SK-N-SH (cell line): Measurements from ENCODE around the gene VAMP8.

Source experiments
- CHD2 ChIP-seq: fragments of 150-350 bp; IDR thresholded peaks from 2 replicates; pipeline ENCODE4 v1.6.1; 2018; ENCODE audit warnings: low read length; ENCODE audit not compliant: partially characterized antibody
- CTCF ChIP-seq: fragments of 200-600 bp; sonication (generic); IDR thresholded peaks from 2 replicates; pipeline ENCODE4 v1.6.1; 2017; ENCODE audit warnings: antibody characterized with exemption, mild to moderate bottlenecking, moderate library complexity
- EP300 ChIP-seq, 2 experiments: IDR thresholded peaks; 2 replicates each; pipeline versions ENCODE4 v1.4.0 to v1.6.1; 2012; ENCODE audit warnings: borderline replicate concordance in 1 of 2, low read depth in 1 of 2, low read length in 1 of 2
- EZH2phosphoT487 ChIP-seq: fragments of 200-600 bp; sonication (generic); IDR thresholded peaks from 2 replicates; pipeline ENCODE4 v1.6.1; 2017; ENCODE audit warnings: low read depth, mixed run types, mild to moderate bottlenecking, antibody characterized with exemption, moderate library complexity, borderline replicate concordance
- JUND ChIP-seq: IDR thresholded peaks from 2 replicates; pipeline ENCODE4 v1.4.0; 2012
- MAX ChIP-seq: IDR thresholded peaks from 2 replicates; pipeline ENCODE4 v1.4.0; 2012; ENCODE audit warnings: low read depth
- POLR2AphosphoS5 ChIP-seq: IDR thresholded peaks from 2 replicates; pipeline ENCODE4 v1.6.1; 2012; ENCODE audit warnings: low read depth, low read length
- RAD21 ChIP-seq: IDR thresholded peaks from 2 replicates; pipeline ENCODE4 v1.6.1; 2012; ENCODE audit warnings: mild to moderate bottlenecking, low read length
- RCOR1 ChIP-seq: fragments of 150-350 bp; IDR thresholded peaks from 2 replicates; pipeline ENCODE4 v1.6.1; 2017; ENCODE audit warnings: antibody characterized with exemption, low read length
- REST ChIP-seq: IDR thresholded peaks from 2 replicates; pipeline ENCODE4 v1.6.1; 2012; ENCODE audit warnings: mild to moderate bottlenecking, low read depth, low read length, moderate library complexity
- SMC3 ChIP-seq: IDR thresholded peaks from 2 replicates; pipeline ENCODE4 v1.6.1; 2012; ENCODE audit warnings: low read depth, low read length, improper control_type of control experiment
- TAF1 ChIP-seq: IDR thresholded peaks from 2 replicates; pipeline ENCODE4 v1.6.1; 2012; ENCODE audit warnings: low read depth, mild to moderate bottlenecking, low read length, moderate library complexity, borderline replicate concordance
- USF2 ChIP-seq: fragments of 150-350 bp; IDR thresholded peaks from 2 replicates; pipeline ENCODE4 v1.6.1; 2017; ENCODE audit warnings: antibody characterized with exemption, low read length, low read depth, borderline replicate concordance
- YY1 ChIP-seq: IDR thresholded peaks from 2 replicates; pipeline ENCODE4 v1.4.0; 2012; ENCODE audit warnings: low read depth, mild to moderate bottlenecking

- TF ChIP-seq POLR2AphosphoS5 (no peak), CTCF (no peak), CHD2 (no peak), SMC3 (no peak), RAD21 (no peak), MAX (no peak), EP300 (IDR thresholded peaks at IDR 0.05; ENCODE audit: borderline replicate concordance in 1 of 2, low read depth in 1 of 2, low read length in 1 of 2) (no peak), REST (no peak), YY1 (no peak), USF2 (no peak), JUND (no peak), RCOR1 (no peak), EZH2phosphoT487 (no peak), TAF1 (no peak)
Measured at GRCh38 chr2:85577386-85578242, at the start of gene VAMP8.
